Body of pancreas (tissue), 4 donors: ENCODE measurements around the gene PRPS1. TPM values are rescaled to one million over a fixed set of nuclear protein-coding genes. Genes with fewer than 3 reads are reported as not detected.

ENCODE experiments used
- ATAC-seq: fragments of 150-250 bp; one replicate; pipeline ENCODE4 v1.9.1; 2016
- DNase-seq, 4 donors: peaks; one replicate each; pipeline ENCODE4 v3.0.0-alpha.2; 2019
- H3K27ac ChIP-seq, 4 donors: fragments of 200-600 bp; sonication (generic); 1 replicate in 3 of 4; 2 replicates in 1 of 4; pipeline versions ENCODE4 v1.5.1 to v1.6.1; 2016 to 2019; ENCODE audit warnings: mild to moderate bottlenecking in 1 of 4, mixed read lengths in 1 of 4, moderate library complexity in 1 of 4
- H3K27me3 ChIP-seq, 2 donors: fragments of 200-600 bp; sonication (generic); one replicate each; pipeline ENCODE4 v1.6.0; 2016; ENCODE audit warnings: mild to moderate bottlenecking in 1 of 2
- H3K36me3 ChIP-seq, 2 donors: fragments of 200-600 bp; sonication (generic); replicated peaks in 1 of 2; 2 replicates each; pipeline ENCODE4 v1.5.1; 2016; ENCODE audit warnings: low read depth in 2 of 2; ENCODE audit not compliant: insufficient read depth in 1 of 2
- H3K4me1 ChIP-seq: fragments of 200-600 bp; sonication (generic); one replicate; pipeline ENCODE4 v1.6.0; 2016
- H3K4me3 ChIP-seq, 2 donors: fragments of 200-600 bp; sonication (generic); 1 replicate in 1 of 2; 2 replicates in 1 of 2; pipeline ENCODE4 v1.5.1; 2016 to 2019
- H3K9me3 ChIP-seq, 3 donors: fragments of 200-600 bp; sonication (generic); 1 replicate in 2 of 3; 2 replicates in 1 of 3; pipeline ENCODE4 v1.5.1; 2016
- POLR2A ChIP-seq, 3 donors: fragments of 450-650 bp; IDR thresholded peaks; one replicate each; pipeline ENCODE4 v1.6.1; 2016; ENCODE audit warnings: antibody characterized with exemption in 3 of 3, mild to moderate bottlenecking in 2 of 3
- WGBS, 2 donors: methylation state at CpG; one replicate each; pipeline ENCODE4 v1.1.5; 2017; 5-methylcytosine and 5-hydroxymethylcytosine counted together
- intact Hi-C: fragments of 100-400 bp; cut with DNase I; formaldehyde crosslinking; loops from one replicate; pipeline ENCODE4 v1.15.1; 2023
- total RNA-seq, 2 donors: library from RNA; depleted of rRNA; stranded (reverse); fragments of >200 nt; gene quantifications; one replicate each; pipeline ENCODE4 v1.1.0, GENCODE V29; 2016
- TF ChIP-seq, protein P1 (sequence below), 7 experiments: fragments of 450-650 bp in 4 of 7; fragments of 200-600 bp in 3 of 7; sonication (generic) in 3 of 7; IDR thresholded peaks; one replicate each; pipeline ENCODE4 v1.5.1; 2016 to 2019; ENCODE audit warnings: antibody characterized with exemption in 7 of 7

Gene PRPS1
- total RNA-seq, 2 donors from 2014 or later = 6.5 to 18.1 TPM

DNA sequence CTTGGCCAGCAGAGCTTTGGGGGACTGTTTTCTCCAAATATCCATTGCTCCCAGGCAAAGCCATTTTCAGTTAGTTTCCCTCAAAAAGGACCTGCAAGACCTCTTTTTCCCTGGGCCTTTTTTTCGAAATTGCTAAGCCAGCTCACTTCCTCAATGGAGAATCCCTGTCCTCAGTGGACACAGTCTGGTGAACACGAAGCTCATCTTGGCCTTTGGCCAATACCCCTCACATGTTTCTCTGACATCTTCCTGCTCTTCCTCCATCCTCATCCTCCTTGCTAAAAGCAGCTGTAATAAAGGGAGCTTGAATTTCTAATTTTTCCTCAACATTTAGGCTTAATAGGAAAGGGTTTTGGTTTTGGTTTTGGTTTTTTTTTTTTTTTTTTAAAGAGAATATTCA is 17.6 kb upstream of the PRPS1 start:
- no peak for ATAC-seq
- Histone ChIP-seq H3K9me3 (no peaks in the 10 kb centered on the region), H3K27me3 (no peaks in the 10 kb centered on the region), H3K4me1 (no peaks in the 10 kb centered on the region), H3K4me3 (no peak overlapping the region), H3K36me3 (no peaks in the 10 kb centered on the region), H3K27ac (no peak overlapping the region)
- DNase-seq = no peak
- 35 to 53% methylated on average over 2 of the region's 2 CpGs for WGBS, 2 donors
- TF ChIP-seq, protein P1, sequence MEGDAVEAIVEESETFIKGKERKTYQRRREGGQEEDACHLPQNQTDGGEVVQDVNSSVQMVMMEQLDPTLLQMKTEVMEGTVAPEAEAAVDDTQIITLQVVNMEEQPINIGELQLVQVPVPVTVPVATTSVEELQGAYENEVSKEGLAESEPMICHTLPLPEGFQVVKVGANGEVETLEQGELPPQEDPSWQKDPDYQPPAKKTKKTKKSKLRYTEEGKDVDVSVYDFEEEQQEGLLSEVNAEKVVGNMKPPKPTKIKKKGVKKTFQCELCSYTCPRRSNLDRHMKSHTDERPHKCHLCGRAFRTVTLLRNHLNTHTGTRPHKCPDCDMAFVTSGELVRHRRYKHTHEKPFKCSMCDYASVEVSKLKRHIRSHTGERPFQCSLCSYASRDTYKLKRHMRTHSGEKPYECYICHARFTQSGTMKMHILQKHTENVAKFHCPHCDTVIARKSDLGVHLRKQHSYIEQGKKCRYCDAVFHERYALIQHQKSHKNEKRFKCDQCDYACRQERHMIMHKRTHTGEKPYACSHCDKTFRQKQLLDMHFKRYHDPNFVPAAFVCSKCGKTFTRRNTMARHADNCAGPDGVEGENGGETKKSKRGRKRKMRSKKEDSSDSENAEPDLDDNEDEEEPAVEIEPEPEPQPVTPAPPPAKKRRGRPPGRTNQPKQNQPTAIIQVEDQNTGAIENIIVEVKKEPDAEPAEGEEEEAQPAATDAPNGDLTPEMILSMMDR (IDR thresholded peaks at IDR 0.05) = no peak
- TF ChIP-seq POLR2A (IDR thresholded peaks at IDR 0.05) = no peak
- intact Hi-C loops = no loop called here

DNA sequence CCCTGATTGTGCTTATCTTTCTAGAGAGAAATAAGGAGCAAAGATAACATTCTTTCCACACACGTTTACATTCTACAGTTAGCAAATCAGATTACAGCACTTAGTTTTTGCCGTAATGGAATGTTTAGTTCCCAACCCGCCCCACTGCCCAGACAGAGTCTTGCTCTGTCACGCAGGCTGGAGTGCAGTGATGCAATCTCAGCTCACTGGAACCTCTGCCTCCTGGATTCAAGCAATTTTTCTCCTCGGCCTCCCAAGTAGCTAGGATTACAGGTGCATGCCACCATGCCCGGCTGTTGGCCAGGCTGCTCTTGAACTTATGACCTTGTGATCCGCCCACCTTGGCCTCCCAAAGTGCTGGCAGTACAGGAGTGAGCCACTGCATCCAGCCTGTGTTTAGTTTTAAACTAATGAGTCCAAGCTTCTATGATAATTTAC is 8.4 kb upstream of the PRPS1 start:
- intact Hi-C loops = no loop called here
- H3K27me3 ChIP-seq = no peaks in the 10 kb centered on the region
- no peak overlapping the region for H3K4me3 ChIP-seq
- no peak overlapping the region for H3K27ac ChIP-seq
- DNase-seq (no peak), ATAC-seq (no peak)
- 29 to 54% methylated on average over 2 to 6 of the region's 7 CpGs for WGBS, 2 donors
- no peaks in the 10 kb centered on the region for H3K4me1 ChIP-seq
- H3K36me3 ChIP-seq = no peaks in the 10 kb centered on the region
- no peaks in the 10 kb centered on the region for H3K9me3 ChIP-seq
- TF ChIP-seq, protein P1 (IDR thresholded peaks at IDR 0.05) = no peak
- TF ChIP-seq POLR2A (IDR thresholded peaks at IDR 0.05) = no peak

DNA sequence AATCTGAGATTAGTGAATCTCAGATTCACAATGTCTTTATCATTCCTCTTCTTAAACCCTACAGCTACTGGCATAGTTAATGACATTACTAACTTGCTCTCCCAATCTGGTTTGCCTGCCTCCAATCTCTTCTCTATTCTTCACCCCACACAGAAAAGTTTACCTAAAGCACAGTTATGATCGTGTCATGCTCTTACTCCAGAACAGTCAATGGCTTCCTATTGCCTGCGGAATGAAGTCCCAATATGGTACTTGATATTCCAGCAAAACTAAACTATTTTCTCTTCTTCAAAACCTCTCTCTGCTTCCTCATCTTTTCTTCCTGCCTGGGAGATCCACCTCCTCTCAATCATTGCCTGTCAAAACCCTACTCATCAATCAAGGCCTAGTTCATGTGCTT is 3.4 kb upstream of the PRPS1 start:
- ATAC-seq (no peak), DNase-seq (no peak)
- Histone ChIP-seq H3K9me3 (no peaks in the 10 kb centered on the region), H3K36me3 (no peaks in the 10 kb centered on the region), H3K4me3 (no peak overlapping the region), H3K27me3 (no peaks in the 10 kb centered on the region), H3K4me1 (peaks cover 1% of the 10 kb centered on the region), H3K27ac (no peak overlapping the region)
- TF ChIP-seq POLR2A (IDR thresholded peaks at IDR 0.05) = no peak
- TF ChIP-seq, protein P1 (IDR thresholded peaks at IDR 0.05) = no peak
- 94 to 95% methylated on average over 2 of the region's 2 CpGs for WGBS, 2 donors
- intact Hi-C loops = no loop called here

DNA sequence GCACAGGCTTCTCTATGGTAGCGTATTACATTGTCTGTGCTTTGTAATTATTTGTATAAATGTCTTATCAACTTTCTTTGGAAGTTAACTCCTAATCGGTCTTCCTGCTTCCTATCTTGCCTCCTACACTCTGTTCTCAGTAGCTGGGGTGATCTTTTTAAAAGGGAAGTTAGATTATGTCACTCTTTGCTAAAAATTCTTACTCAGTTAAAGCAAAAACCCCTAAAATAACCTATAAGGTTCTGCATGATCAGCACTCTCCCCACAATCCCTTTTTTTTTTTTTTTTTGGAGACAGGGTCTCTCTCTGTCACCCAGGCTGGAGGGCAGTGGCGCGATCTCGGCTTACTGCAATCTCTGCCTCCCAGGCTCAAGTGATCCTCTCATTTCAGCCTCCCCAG is 2.6 kb upstream of the PRPS1 start:
- Histone ChIP-seq H3K9me3 (no peaks in the 10 kb centered on the region), H3K36me3 (no peaks in the 10 kb centered on the region), H3K4me3 (no peak overlapping the region), H3K4me1 (peaks cover 6% of the 10 kb centered on the region), H3K27ac (no peak overlapping the region), H3K27me3 (no peaks in the 10 kb centered on the region)
- DNase-seq (no peak), ATAC-seq (no peak)
- 66 to 84% methylated on average over 5 of the region's 5 CpGs for WGBS, 2 donors
- intact Hi-C loops = no loop called here
- TF ChIP-seq, protein P1 (IDR thresholded peaks at IDR 0.05) = no peak
- TF ChIP-seq POLR2A (IDR thresholded peaks at IDR 0.05) = no peak

DNA sequence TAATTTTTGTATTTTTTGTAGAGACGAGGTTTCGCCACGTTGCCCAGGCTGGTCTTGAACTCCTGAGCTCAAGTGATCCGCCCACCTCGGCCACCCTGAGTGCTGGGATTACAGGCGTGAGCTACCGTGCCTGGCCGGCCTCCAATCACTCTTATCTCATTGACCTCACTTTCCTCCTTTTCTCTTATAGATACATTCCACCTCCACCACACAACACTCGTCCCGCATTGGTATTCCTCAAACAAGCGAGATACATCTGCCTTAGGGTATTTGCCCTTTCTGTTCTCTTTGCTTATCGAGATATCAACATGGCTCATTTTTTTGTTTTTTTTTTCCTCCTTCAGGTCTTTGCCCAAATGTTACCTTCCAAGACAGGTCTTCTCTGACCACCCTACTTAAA is 1.8 kb upstream of the PRPS1 start:
- TF ChIP-seq POLR2A (IDR thresholded peaks at IDR 0.05) = no peak
- TF ChIP-seq, protein P1 (IDR thresholded peaks at IDR 0.05) = no peak
- WGBS, 2 donors = 75 to 83% methylated on average over 12 of the region's 12 CpGs
- ATAC-seq (no peak), DNase-seq (no peak)
- Histone ChIP-seq H3K4me1 (peaks cover 6% of the 10 kb centered on the region), H3K36me3 (no peaks in the 10 kb centered on the region), H3K27ac (no peak overlapping the region), H3K9me3 (no peaks in the 10 kb centered on the region), H3K27me3 (no peaks in the 10 kb centered on the region), H3K4me3 (no peak overlapping the region)
- intact Hi-C loops = no loop called here
